Lung (tissue), 12 donors: Measurements from ENCODE around the gene CHN1. TPM values are rescaled to one million over a fixed set of nuclear protein-coding genes. Genes with fewer than 3 reads are reported as not detected.

ENCODE experiments used
- ATAC-seq: fragments of 200-7000 bp; cut with Tn5 transposase; one replicate; pipeline ENCODE4 v1.9.1; 2020; ENCODE audit warnings: moderate number of reproducible peaks; ENCODE audit not compliant: insufficient read depth, low FRiP score
- DNase-seq, 3 donors: peaks; one replicate each; pipeline ENCODE4 v3.0.0-alpha.2; 2013 to 2017
- H3K27ac ChIP-seq, 2 donors: one replicate each; pipeline ENCODE4 v1.5.1; 2013; ENCODE audit warnings: mild to moderate bottlenecking in 2 of 2, moderate library complexity in 2 of 2, control low read depth in 1 of 2, inconsistent platforms in 1 of 2, low read depth in 1 of 2, low read length in 1 of 2
- H3K27me3 ChIP-seq, 3 donors: one replicate each; pipeline ENCODE4 v1.5.1; 2013; ENCODE audit warnings: low read length in 2 of 3; ENCODE audit not compliant: control insufficient read depth in 3 of 3, insufficient read depth in 3 of 3
- H3K36me3 ChIP-seq, 4 donors: one replicate each; pipeline ENCODE4 v1.5.1; 2013; ENCODE audit warnings: low read length in 4 of 4, mild to moderate bottlenecking in 1 of 4, moderate library complexity in 1 of 4; ENCODE audit not compliant: control insufficient read depth in 4 of 4, insufficient read depth in 4 of 4
- H3K4me1 ChIP-seq, 5 donors: one replicate each; pipeline ENCODE4 v1.5.1; 2013; ENCODE audit warnings: low read length in 5 of 5, mild to moderate bottlenecking in 2 of 5, moderate library complexity in 1 of 5; ENCODE audit not compliant: control insufficient read depth in 5 of 5, insufficient read depth in 5 of 5
- H3K4me3 ChIP-seq: one replicate; pipeline ENCODE4 v1.5.1; 2013; ENCODE audit warnings: mild to moderate bottlenecking, control low read depth, moderate library complexity
- H3K9ac ChIP-seq, 2 donors: one replicate each; pipeline ENCODE4 v1.5.1; 2013; ENCODE audit warnings: low read length in 2 of 2, control low read depth in 1 of 2; ENCODE audit not compliant: insufficient read depth in 1 of 2
- H3K9me3 ChIP-seq, 4 donors: one replicate each; pipeline ENCODE4 v1.5.1; 2013; ENCODE audit warnings: low read length in 3 of 4, mild to moderate bottlenecking in 1 of 4, moderate library complexity in 1 of 4; ENCODE audit not compliant: control insufficient read depth in 4 of 4, insufficient read depth in 3 of 4
- WGBS, 2 donors: extraction: QIAGEN DNeasy Blood & Tissue Kit; methylation state at CpG; one replicate each; pipeline ENCODE4 v1.1.7; 2013; 5-methylcytosine and 5-hydroxymethylcytosine counted together
- polyA plus RNA-seq, 2 donors: library from polyadenylated mRNA; stranded (reverse); fragments of 200-250 nt; gene quantifications; one replicate each; pipeline ENCODE4 v1.2.1, GENCODE V29; 2013
- total RNA-seq, 2 donors: library from RNA; depleted of rRNA in 1 of 2; stranded (reverse); fragments of >200 nt in 1 of 2; gene quantifications; one replicate each; pipeline ENCODE4 v1.2.1, GENCODE V29; 2014 to 2021
- TF ChIP-seq, protein P1 (sequence below): IDR thresholded peaks from 2 replicates; pipeline ENCODE4 v1.5.1; 2012; ENCODE audit warnings: mild to moderate bottlenecking; ENCODE audit errors: control extremely low read depth, extremely low read depth
- donor health status: control.
- donor health status: control.
- donor health status: Bipolar disorder and iron deficiency.
- donor health status: healthy.
- donor health status: DM: yes; HTN: yes; CAD: no.

Gene CHN1
- total and polyA plus RNA-seq, 4 donors, result 6.8 to 80.9 (median 14.5) TPM

DNA sequence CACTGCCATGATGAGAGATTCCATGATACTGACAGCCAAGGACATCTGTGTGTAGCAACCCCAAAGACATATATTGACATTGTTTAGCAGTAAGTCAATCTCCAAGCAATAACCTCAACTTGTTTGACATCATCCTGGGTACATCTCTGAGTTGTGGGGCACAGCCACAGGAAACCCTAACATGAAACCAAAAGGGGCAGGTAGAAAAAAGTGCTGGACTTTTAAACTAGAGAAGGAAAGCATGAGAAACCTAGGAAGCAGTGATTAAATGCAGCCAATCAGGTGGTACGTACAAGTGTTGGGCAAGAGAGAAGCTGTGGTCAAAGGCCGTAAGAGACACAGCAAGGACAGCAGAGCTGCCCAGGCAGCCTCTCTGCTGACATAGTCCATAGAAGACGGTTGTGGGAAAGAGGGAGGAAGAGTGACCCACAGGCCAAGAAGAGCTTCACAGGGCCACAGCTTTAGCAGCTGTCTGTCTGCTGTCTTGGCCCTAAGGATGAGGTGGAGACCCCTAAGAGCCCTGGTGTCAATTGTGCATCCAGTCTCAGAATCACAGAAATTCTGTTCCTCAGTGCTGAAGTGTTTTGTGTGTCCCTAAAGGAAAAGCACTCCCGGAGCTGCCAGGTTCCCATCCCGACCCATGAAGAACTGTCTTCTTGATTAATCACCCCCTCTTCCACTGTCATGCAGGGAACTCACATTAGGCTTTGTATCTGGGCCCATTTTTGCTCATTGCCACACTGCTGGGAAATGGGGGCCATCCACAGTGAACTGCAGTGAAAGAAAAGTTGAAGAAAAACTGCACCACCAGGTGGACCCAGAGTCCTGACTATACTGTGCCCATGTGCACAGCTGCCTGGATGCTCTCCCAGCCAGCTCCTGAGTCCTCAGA lies 25.4 kb upstream of the CHN1 start:
- no peak overlapping the region for H3K9ac ChIP-seq
- DNase-seq, result peak; percentile 55 to 64 (median 60)
- H3K4me1 ChIP-seq, result peaks cover 0 to 6% (median under 1%) of the 10 kb centered on the region in 5 donors
- H3K27ac ChIP-seq, result no peak overlapping the region
- no peaks in the 10 kb centered on the region for H3K9me3 ChIP-seq
- WGBS, 2 donors, result 59 to 61% methylated on average over 5 of the region's 5 CpGs
- ATAC-seq, result no peak
- H3K36me3 ChIP-seq, result no peaks in the 10 kb centered on the region
- no peak overlapping the region for H3K4me3 ChIP-seq
- H3K27me3 ChIP-seq, result no peaks in the 10 kb centered on the region
- TF ChIP-seq, protein P1, sequence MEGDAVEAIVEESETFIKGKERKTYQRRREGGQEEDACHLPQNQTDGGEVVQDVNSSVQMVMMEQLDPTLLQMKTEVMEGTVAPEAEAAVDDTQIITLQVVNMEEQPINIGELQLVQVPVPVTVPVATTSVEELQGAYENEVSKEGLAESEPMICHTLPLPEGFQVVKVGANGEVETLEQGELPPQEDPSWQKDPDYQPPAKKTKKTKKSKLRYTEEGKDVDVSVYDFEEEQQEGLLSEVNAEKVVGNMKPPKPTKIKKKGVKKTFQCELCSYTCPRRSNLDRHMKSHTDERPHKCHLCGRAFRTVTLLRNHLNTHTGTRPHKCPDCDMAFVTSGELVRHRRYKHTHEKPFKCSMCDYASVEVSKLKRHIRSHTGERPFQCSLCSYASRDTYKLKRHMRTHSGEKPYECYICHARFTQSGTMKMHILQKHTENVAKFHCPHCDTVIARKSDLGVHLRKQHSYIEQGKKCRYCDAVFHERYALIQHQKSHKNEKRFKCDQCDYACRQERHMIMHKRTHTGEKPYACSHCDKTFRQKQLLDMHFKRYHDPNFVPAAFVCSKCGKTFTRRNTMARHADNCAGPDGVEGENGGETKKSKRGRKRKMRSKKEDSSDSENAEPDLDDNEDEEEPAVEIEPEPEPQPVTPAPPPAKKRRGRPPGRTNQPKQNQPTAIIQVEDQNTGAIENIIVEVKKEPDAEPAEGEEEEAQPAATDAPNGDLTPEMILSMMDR, result no peak

DNA sequence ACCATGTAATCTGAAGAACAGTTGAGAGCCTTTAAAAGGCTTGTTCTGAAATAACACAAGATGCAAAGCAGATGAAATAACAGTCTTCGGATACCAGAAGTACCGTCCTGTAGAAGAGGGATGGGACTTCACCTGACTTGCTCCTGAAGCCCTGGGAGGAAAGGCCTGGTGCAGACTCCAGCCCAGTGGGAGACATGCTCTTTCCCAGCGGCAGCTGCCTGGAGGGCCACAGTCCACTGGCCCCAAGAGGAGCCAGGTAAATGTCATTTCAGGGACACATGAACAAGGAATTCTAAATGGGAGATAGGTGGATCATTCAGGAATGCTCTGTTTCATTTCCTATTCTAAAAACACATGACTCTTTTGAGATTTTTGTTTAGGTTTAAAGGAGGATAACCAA lies 22.6 kb upstream of the CHN1 start:
- TF ChIP-seq, protein P1, result no peak
- no peak for ATAC-seq
- H3K9ac ChIP-seq, result no peak overlapping the region

GRCh38 chr2:175026385-175026784 lies 21.2 kb upstream of the CHN1 start:
- Histone ChIP-seq H3K27me3 (no peaks in the 10 kb centered on the region), H3K4me1 (peaks cover 0 to 6% (median 0%) of the 10 kb centered on the region in 5 donors), H3K4me3 (no peak overlapping the region), H3K9me3 (no peaks in the 10 kb centered on the region), H3K36me3 (no peaks in the 10 kb centered on the region), H3K9ac (no peak overlapping the region), H3K27ac (no peak overlapping the region)
- DNase-seq, result no peak
- 89 to 92% methylated on average over 2 of the region's 2 CpGs for WGBS, 2 donors
- TF ChIP-seq, protein P1, result no peak
- no peak for ATAC-seq

More for the DNA sequence above, 22.6 kb upstream of the CHN1 start:
- Histone ChIP-seq H3K4me1 (peaks cover 0 to 6% (median 0%) of the 10 kb centered on the region in 5 donors), H3K27me3 (no peaks in the 10 kb centered on the region), H3K4me3 (no peak overlapping the region), H3K27ac (peak overlapping the region in 1 of 2 donors; percentile 81), H3K9me3 (no peaks in the 10 kb centered on the region), H3K36me3 (no peaks in the 10 kb centered on the region)
- WGBS, 2 donors, result 91 to 99% methylated on average over 3 of the region's 3 CpGs
- DNase-seq, result no peak
